Loucy (cell line): ENCODE data around the gene VAV2.

Experiments
- H2AFZ ChIP-seq: fragments of 200-600 bp; sonication (generic); 2 replicates; pipeline ENCODE4 v1.6.0; 2016; ENCODE audit warnings: antibody characterized with exemption, mild to moderate bottlenecking, low read length, moderate library complexity
- H3F3A ChIP-seq: fragments of 200-600 bp; 2 replicates; pipeline ENCODE4 v1.6.0; 2016; ENCODE audit warnings: antibody characterized with exemption, low read depth, mild to moderate bottlenecking
- H3K27me3 ChIP-seq: fragments of 200-600 bp; sonication (generic); 2 replicates; pipeline ENCODE4 v1.6.1; 2014; ENCODE audit warnings: low read length, mild to moderate bottlenecking; ENCODE audit not compliant: insufficient read depth, poor library complexity, severe bottlenecking
- H3K36me3 ChIP-seq: fragments of 200-600 bp; sonication (generic); 2 replicates; pipeline ENCODE4 v1.6.1; 2016; ENCODE audit warnings: low read length; ENCODE audit not compliant: insufficient read depth
- H3K4me1 ChIP-seq: fragments of 200-600 bp; sonication (generic); 2 replicates; pipeline ENCODE4 v1.5.1; 2014; ENCODE audit warnings: low read length, mild to moderate bottlenecking; ENCODE audit not compliant: insufficient read depth, poor library complexity, severe bottlenecking
- H3K4me2 ChIP-seq: fragments of 200-600 bp; sonication (generic); 2 replicates; pipeline ENCODE4 v1.6.0; 2014; ENCODE audit warnings: antibody characterized with exemption, low read length, low read depth, mild to moderate bottlenecking; ENCODE audit not compliant: poor library complexity, severe bottlenecking
- H3K4me3 ChIP-seq: fragments of 200-600 bp; sonication (generic); 2 replicates; pipeline ENCODE4 v1.5.1; 2014; ENCODE audit warnings: low read length, mild to moderate bottlenecking, mixed read lengths; ENCODE audit not compliant: poor library complexity, severe bottlenecking
- H3K79me2 ChIP-seq: fragments of 200-600 bp; sonication (generic); 2 replicates; pipeline ENCODE4 v1.6.1; 2014; ENCODE audit warnings: low read length; ENCODE audit not compliant: insufficient read depth
- H3K9ac ChIP-seq: fragments of 200-600 bp; sonication (generic); 2 replicates; pipeline ENCODE4 v1.6.0; 2014; ENCODE audit warnings: mild to moderate bottlenecking, low read depth, low read length, moderate library complexity; ENCODE audit not compliant: poor library complexity, severe bottlenecking
- H3K9me2 ChIP-seq: fragments of 200-600 bp; sonication (generic); replicated peaks from 2 replicates; pipeline ENCODE4 v1.6.1; 2016; ENCODE audit warnings: low read depth, low read length, mixed read lengths
- H3K9me3 ChIP-seq: fragments of 200-600 bp; sonication (generic); 2 replicates; pipeline ENCODE4 v1.6.1; 2014; ENCODE audit warnings: mild to moderate bottlenecking, antibody characterized with exemption, low read length, low read depth; ENCODE audit not compliant: insufficient read depth
- H4K20me1 ChIP-seq: fragments of 200-600 bp; sonication (generic); 2 replicates; pipeline ENCODE4 v1.6.0; 2014; ENCODE audit warnings: antibody characterized with exemption, low read length, mild to moderate bottlenecking; ENCODE audit not compliant: insufficient read depth, poor library complexity, severe bottlenecking
- CTCF ChIP-seq: fragments of 200-600 bp; sonication (generic); conservative IDR thresholded peaks from 2 replicates; pipeline ENCODE4 v1.5.1; 2014; ENCODE audit warnings: mild to moderate bottlenecking, antibody characterized with exemption, low read length
- EZH2phosphoT487 ChIP-seq: fragments of 200-600 bp; IDR thresholded peaks from 2 replicates; pipeline ENCODE4 v1.6.1; 2018; ENCODE audit warnings: antibody characterized with exemption, mild to moderate bottlenecking, moderate library complexity, borderline replicate concordance

The VAV2 gene

GRCh38 chr9:133809335-133809734, 182.8 kb downstream of the VAV2 start:
- no peaks in the 10 kb centered on the region for H3K79me2 ChIP-seq
- H3K27me3 ChIP-seq = no peaks in the 10 kb centered on the region
- no peak overlapping the region for H2AFZ ChIP-seq
- H3K9me2 ChIP-seq = no peaks in the 10 kb centered on the region
- H4K20me1 ChIP-seq = no peaks in the 10 kb centered on the region
- H3K36me3 ChIP-seq = peaks cover 4% of the 10 kb centered on the region; the same call in 1 of the 2 replicates
- H3K4me3 ChIP-seq = no peak overlapping the region
- no peaks in the 10 kb centered on the region for H3K4me1 ChIP-seq
- H3K4me2 ChIP-seq = no peak overlapping the region
- H3K9me3 ChIP-seq = no peaks in the 10 kb centered on the region
- no peak overlapping the region for H3K9ac ChIP-seq
- no peak for TF ChIP-seq CTCF
- no peak for TF ChIP-seq EZH2phosphoT487
- no peaks in the 10 kb centered on the region for H3F3A ChIP-seq

- no peaks in the 10 kb centered on the region for H3K27me3 ChIP-seq
- TF ChIP-seq EZH2phosphoT487 (no peak), CTCF (no peak)
- H3K36me3 ChIP-seq = peaks cover 4% of the 10 kb centered on the region; the same call in 1 of the 2 replicates
- H3K4me3 ChIP-seq = no peak overlapping the region
- no peak overlapping the region for H2AFZ ChIP-seq
- no peaks in the 10 kb centered on the region for H3F3A ChIP-seq
- H3K4me1 ChIP-seq = no peaks in the 10 kb centered on the region
- no peaks in the 10 kb centered on the region for H3K9me3 ChIP-seq
- no peaks in the 10 kb centered on the region for H4K20me1 ChIP-seq
- no peaks in the 10 kb centered on the region for H3K79me2 ChIP-seq
- H3K9me2 ChIP-seq = no peaks in the 10 kb centered on the region
- no peak overlapping the region for H3K9ac ChIP-seq
- no peak overlapping the region for H3K4me2 ChIP-seq
Observed at GRCh38 chr9:133807818-133808217, 184.3 kb downstream of the VAV2 start.

GRCh38 chr9:133807037-133807436, 185.1 kb downstream of the VAV2 start:
- Histone ChIP-seq H3F3A (no peaks in the 10 kb centered on the region), H3K4me2 (no peak overlapping the region), H3K9me2 (no peaks in the 10 kb centered on the region), H3K4me1 (no peaks in the 10 kb centered on the region), H3K27me3 (no peaks in the 10 kb centered on the region), H2AFZ (no peak overlapping the region), H3K9me3 (no peaks in the 10 kb centered on the region), H3K79me2 (no peaks in the 10 kb centered on the region), H3K4me3 (no peak overlapping the region), H4K20me1 (no peaks in the 10 kb centered on the region), H3K9ac (no peak overlapping the region), H3K36me3 (peaks cover 4% of the 10 kb centered on the region; the same call in 1 of the 2 replicates)
- TF ChIP-seq EZH2phosphoT487 (no peak), CTCF (no peak)
